ENCODE results near the gene FRMD8. TPM values are rescaled to one million over a fixed set of nuclear protein-coding genes. Genes with fewer than 3 reads are reported as not detected.

Gene FRMD8
- 10 to 100 TPM in 5 of 12 donors, 1 to 10 TPM in 6, not detected in 1; 7.2 to 18.0 (median 9.8) TPM for polyA plus RNA-seq (ENCODE audit: insufficient read length in 12 of 12)
- long read RNA-seq, donor 1, partial matches to known transcripts: 35 of 38 reads
- long read RNA-seq, donor 1, other reads (novel, unspliced or antisense): 0 of 38 reads
- long read RNA-seq, donor 2, partial matches to known transcripts: 0 of 2 reads
- long read RNA-seq, donor 2, other reads (novel, unspliced or antisense): 0 of 2 reads
- long read RNA-seq, donor 3, partial matches to known transcripts: 12 of 13 reads
- long read RNA-seq, donor 3, other reads (novel, unspliced or antisense): 0 of 13 reads
- long read RNA-seq, donor 4, partial matches to known transcripts: 0 of 2 reads
- long read RNA-seq, donor 4, other reads (novel, unspliced or antisense): 0 of 2 reads
- long read RNA-seq, donor 5: 0 reads
- long read RNA-seq, donor 6, partial matches to known transcripts: 0 of 2 reads
- long read RNA-seq, donor 6, other reads (novel, unspliced or antisense): 0 of 2 reads
- long read RNA-seq, donor 7, partial matches to known transcripts: 0 of 1 reads
- long read RNA-seq, donor 7, other reads (novel, unspliced or antisense): 0 of 1 reads
- long read RNA-seq, donor 8, partial matches to known transcripts: 0 of 5 reads
- long read RNA-seq, donor 8, other reads (novel, unspliced or antisense): 0 of 5 reads
- long read RNA-seq, donor 9: 0 reads
- long read RNA-seq, donor 10, partial matches to known transcripts: 0 of 2 reads
- long read RNA-seq, donor 10, other reads (novel, unspliced or antisense): 0 of 2 reads
- long read RNA-seq, donor 11, partial matches to known transcripts: 0 of 2 reads
- long read RNA-seq, donor 11, other reads (novel, unspliced or antisense): 0 of 2 reads

- peak; percentile 89 for DNase-seq
Measured at GRCh38 chr11:65386307-65387140, at the start of gene FRMD8. FRMD8 (plus strand) TSS chr11:65386637; CDS start chr11:65387037, 400 bp downstream.

- no peak for DNase-seq
Measured at GRCh38 chr11:65338676-65339075, 47.8 kb upstream of the FRMD8 start.

GRCh38 chr11:65340226-65340625 is 46.2 kb upstream of the FRMD8 start:
- DNase-seq: no peak

GRCh38 chr11:65341856-65342255 is 44.6 kb upstream of the FRMD8 start:
- DNase-seq: no peak

DNA sequence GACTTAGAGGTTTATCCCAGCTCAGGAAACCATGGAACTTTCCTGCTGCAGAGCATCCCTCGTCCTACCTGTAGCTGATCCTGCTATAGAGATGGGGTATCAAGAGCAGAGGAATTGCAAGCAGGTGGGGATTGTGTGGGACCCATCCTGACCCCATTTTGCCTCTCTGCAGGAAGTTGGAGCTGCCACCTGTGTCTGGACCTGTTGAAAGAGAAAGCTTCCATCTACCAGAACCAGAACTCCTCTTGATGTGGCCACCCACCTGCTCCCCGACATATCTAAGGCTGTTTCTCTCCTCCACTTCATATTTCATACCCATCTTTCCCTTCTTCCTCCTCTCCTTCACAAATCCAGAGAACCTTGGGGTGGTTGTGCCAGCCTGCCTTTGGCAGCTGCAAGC is 34.9 kb upstream of the FRMD8 start:
- DNase-seq: no peak

DNA sequence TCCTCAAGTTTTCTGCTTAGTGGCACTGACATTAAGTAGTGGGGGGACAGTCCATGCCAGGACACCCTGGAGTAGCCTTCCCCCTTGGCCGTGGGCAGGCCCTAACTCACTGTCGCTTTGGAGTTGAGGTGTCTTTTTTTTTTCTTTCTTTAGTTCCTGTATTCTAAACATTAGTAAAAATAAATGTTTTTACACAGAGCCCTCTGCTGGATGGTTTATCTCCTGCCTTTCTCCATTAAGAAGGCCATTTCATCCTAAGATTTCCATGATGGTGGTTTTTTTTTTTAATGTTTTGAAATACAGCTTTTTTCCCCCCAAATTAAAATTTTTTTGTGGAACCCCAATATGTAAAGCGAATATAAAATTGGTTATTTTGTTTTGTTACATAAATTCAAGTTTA is 33.7 kb upstream of the FRMD8 start:
- no peak for DNase-seq

- no peak for DNase-seq
Measured at GRCh38 chr11:65353376-65353775, 33.1 kb upstream of the FRMD8 start.

DNA sequence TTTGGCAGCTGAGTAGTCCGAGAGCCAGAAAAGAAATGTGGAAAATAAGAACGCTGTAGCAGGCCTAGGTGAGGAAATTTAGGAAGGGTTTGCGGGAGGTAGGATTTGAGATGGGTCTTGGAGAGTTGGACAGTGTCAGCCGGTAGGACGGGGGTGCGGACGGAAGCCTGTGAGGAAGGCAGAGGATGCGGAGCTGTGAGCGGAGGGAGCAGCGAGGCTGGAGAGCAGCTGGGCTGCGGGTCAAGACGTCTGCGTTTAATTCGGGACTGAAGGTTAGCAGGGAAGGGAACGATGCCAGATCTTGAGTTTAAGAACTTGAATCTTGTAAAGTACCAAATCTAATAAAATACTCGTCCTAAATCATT is 32.6 kb upstream of the FRMD8 start:
- DNase-seq: no peak

DNA sequence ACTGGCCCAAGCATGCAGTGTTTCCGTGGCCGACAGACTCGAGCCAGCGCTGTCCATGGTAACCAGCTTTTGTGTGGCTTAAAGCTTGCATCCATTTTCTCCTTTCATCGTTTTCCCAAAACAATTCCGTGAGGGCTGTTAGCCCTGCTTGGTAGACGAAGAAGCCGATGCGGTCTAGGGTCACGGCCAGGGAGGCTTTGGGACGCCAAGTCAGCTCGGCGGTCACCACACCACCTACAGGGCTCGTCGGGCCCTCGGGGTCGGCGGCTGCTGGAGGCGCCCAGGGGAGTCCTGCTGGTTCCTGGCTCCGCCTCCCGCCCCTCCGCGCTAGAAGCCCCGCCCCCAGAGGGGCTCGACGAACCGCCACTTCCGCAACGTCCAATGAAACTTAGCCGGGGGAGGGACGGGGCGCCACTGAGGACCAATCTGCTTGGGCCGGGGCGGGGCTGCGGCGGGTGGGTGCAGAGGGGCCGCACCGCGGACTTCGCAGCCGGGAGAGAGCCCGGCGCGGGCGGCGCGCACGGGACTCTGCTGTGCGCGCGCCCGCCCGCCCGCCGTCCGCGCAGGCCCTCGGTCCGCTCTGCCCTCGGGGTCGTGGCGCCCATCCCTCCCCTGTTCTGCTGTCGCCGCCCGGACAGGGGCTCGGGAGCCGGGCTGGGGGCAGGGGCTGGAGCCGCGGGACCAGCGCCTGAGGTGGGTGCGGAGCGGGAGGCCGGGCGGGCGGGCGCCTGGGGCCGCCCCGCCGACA is 32.0 kb upstream of the FRMD8 start, which contains the start of gene TIGD3:
TSS of gene TIGD3 (plus strand) at position 487 of the 748 bp plus-strand sequence. CDS start 1,058 bp downstream, outside the sequence.
- DNase-seq: peak; percentile 97

GRCh38 chr11:65355013-65355775 is 31.2 kb upstream of the FRMD8 start:
- DNase-seq: no peak

DNA sequence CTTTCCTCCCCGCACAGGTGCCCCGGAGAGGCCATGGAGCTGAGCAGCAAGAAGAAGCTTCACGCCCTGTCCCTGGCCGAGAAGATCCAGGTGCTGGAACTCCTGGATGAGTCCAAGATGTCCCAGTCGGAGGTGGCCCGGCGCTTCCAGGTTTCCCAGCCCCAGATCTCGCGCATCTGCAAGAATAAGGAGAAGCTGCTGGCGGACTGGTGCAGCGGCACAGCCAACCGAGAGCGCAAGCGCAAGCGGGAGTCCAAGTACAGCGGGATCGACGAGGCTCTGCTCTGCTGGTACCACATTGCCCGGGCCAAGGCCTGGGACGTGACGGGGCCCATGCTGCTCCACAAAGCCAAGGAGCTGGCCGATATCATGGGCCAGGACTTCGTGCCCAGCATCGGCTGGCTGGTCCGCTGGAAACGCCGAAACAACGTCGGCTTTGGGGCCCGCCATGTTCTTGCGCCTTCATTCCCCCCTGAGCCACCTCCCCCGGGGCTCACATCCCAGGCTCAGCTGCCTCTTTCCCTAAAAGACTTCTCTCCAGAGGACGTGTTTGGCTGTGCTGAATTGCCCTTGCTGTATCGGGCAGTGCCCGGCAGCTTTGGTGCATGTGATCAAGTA is 30.6 kb upstream of the FRMD8 start:
- peak; percentile 34 for DNase-seq

GRCh38 chr11:65356394-65356972 is 30.0 kb upstream of the FRMD8 start:
- DNase-seq: no peak

DNA sequence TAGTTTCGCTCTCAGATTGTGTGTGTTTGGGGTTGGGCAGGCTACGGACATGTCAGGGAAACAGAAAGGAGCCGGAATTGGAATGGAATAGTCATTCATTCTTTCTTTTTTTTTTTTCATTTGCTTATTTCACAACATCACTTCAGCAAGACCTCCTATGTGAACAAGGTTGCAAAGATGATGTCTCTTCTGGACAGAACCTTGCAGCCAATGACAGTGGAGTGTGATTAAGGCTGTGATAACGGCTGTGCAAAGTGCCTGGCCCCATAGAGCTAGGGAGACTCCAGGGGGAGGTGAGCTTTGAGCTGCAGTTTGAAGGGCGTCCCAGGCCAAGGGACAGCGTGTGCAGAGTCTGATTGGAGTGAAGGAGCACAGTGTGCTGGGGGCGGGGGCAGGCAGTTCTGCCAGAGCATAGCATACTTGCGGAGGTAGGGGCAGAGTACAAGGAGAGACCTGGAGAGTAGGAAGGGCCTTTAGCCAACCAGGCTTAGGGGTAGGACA is 28.5 kb upstream of the FRMD8 start:
- DNase-seq: no peak

GRCh38 chr11:65362320-65362931 is 24.0 kb upstream of the FRMD8 start:
- DNase-seq: no peak

GRCh38 chr11:65362966-65363365 is 23.5 kb upstream of the FRMD8 start:
- no peak for DNase-seq

DNA sequence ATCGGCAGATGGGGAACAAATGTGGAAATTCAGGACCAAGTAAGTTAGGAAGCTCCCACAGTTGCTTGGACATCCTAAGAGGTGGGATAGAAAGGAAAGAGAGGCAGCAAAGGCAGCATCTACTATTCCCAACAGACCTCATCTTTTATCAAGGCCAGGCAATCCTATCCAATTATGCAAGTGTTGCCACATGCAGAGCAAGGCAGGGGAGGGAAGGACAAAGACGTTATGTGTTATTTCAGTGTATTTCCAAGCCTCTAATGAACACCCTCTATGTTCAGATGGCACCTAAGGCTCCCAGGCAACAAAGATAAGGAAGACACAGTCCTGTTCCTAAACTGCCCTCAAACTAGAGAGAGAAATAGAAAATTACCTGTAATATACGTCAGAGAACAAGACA is 22.7 kb upstream of the FRMD8 start:
- DNase-seq: no peak

- DNase-seq: peak; percentile 59
Measured at GRCh38 chr11:65366340-65366773, 20.1 kb upstream of the FRMD8 start.

DNA sequence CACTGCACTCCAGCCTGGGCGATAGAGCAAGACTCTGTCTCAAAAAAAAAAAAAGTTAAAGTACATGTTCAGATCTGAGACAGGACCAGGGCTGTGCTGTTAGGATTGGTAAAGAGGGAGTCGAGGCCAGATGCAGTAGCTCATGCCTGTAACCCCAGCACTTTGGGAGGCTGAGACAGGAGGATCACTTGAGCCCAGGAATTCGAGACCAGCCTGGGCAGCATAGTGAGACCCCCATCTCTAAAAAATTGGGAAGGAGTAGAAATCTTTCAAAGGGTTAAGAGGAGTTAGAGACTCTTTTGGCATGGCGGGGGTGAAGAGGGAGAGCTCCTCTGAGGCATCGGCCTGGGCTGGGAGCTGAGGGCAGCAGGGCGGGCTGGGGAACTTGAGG is 15.8 kb upstream of the FRMD8 start:
- no peak for DNase-seq

All from muscle of arm (tissue), 14 donors.